Stimulated activated naive CD8-positive, alpha-beta T cell treated with anti-CD3 and anti-CD28 coated beads, Interleukin-15, Interleukin-2, amounts not matched to agents 100 U/mL and 50 U/mL, for 24 hours (primary cell): ENCODE data around the gene LDB3.

Experiments used
- ATAC-seq: fragments of 150-1000 bp; cut with Tn5 transposase; one replicate; pipeline ENCODE4 v1.10.0; 2021
- DNase-seq: peaks from one replicate; pipeline ENCODE4 v3.0.0; 2021

The LDB3 gene

DNA sequence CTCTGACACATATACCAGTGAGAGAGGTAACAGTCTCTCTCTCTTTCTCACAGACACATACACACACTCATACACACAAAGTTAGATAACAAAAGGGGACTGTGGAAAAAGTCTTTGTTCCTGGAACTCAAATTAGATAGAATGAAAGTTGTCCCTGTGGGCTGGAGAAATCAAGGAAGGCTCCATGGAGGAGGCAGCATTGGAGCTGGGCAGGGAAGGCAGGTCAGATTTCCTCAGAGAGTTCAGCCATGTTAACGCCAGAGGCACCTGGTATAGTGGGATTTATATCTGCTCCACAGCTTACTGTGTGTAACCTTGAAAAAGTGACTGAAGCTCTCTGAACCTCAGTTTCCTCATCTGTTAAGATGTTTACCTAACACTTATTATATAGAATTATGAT is 38.7 kb downstream of the LDB3 start:
- DNase-seq, result no peak
- ATAC-seq, result no peak

DNA sequence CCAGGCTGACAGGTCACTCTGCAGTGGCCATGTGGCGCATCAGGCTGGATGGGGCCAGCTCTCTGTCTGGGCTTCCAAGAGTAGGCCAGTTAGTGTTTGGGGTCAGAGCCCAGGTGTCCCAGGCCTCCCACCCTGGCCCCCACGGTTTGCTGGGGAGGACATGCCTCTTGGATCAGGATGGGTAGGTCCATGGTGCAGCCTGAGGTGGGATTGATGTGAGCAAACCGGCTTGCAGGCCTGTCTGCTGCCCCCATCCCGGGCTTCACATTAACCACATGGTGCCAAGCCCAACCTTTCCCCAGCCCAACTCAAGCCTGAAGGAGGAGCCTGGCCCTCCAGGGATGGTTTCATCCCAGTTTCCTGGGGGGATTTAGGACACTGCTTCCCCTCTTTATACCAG is 39.2 kb downstream of the LDB3 start:
- ATAC-seq (no peak), DNase-seq (no peak)

DNA sequence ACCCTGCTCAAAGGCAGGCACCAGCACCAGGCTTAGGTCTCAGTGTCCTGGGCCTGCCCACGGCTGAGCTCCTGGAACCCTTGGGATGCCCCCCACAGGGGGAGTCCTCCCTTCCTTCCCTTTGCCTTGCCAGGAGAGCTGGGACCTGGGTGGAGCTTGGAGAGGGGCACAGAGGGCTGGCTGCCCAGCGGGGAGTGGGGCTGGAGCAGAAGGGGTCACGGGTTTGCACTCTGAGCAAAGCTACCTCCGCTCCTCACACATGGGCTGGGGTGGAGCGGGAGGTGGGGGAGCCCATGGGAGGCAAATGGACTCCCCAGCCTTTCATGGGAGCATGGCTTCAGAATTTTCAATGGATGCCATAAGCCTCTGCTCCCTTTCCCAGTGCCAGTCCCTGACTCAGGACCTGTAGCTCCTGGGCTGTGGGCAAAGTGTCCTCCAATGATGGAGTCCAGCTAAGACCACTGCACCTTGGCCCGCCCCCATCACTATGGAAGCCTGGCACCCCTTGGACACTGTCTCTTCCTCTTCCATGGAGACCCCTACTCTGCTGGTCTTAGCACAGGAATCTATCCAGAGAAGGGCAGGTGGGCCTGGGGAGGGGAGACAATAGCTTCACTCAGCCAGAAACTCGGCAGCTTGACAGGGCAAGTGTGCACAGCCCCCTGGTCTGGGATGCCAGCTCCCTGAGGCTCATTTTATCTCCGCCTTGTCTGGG is 39.9 kb downstream of the LDB3 start:
- no peak for DNase-seq
- no peak for ATAC-seq

GRCh38 chr10:86708783-86709380 is 40.6 kb downstream of the LDB3 start:
- ATAC-seq, result no peak

DNA sequence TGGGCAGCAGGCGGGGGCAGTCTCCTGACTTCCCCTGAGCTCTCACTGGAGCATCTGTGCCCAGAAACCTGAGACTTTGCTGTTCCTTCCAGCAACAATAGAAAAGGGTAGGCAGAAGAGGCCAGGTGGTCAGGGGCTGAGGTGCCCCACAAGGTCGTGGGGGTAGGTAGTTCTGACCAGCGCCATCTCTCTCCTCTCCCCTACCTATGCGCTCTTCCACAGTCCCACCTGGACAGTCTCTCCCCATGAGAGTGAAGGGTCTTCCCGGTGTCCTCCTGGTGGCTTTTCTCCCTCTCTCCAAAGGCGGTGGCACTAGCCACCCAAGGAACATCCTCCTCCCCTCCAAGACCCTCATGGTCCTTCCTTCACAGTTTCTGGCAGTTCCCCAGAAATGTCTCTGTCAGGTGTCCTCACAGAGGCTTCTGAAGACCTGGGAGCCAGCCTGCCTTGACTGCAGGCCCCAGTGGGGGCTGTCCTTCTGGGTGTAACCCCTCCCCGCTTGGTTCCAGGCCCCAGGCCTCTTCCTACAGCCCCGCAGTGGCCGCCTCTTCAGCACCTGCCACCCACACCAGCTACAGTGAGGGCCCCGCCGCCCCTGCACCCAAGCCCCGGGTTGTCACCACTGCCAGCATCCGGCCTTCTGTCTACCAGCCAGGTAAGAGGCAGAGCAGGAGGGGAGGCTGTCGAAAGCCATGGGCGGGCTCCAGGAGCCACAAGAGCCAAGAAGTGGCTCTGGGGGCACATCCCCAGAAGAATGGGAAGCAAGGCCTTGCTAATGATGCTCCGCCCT is 41.3 kb downstream of the LDB3 start:
- ATAC-seq (no peak), DNase-seq (no peak)

More at GRCh38 chr10:86708783-86709380, 40.6 kb downstream of the LDB3 start:
- DNase-seq, result no peak

- DNase-seq (peak; percentile 89), ATAC-seq (peak; percentile 93)
Observed at GRCh38 chr10:86710987-86711512, 42.7 kb downstream of the LDB3 start.

- DNase-seq, result peak; percentile 63
- peak; percentile 60 for ATAC-seq
Observed at GRCh38 chr10:86711513-86712316, 43.4 kb downstream of the LDB3 start.

DNA sequence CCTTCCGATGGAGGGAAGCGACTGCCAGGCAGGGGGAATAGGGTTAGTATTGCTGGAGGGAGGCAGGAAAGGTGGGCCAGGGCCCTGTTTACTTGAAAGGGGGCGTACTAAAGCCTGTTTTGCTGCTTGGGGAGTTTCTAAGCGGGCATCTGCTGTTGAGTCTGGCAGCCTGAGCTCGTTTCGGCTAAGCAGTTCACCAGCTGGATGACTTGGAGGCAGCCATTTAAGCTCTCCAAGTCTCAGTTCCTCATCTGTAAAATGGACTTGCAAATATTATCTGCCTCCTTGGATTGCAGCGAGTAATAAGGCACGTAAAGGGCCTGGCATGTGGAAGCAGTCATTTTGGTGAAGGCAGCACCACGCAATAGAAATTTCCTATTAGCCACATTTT is 44.0 kb downstream of the LDB3 start:
- ATAC-seq (no peak), DNase-seq (no peak)

GRCh38 chr10:86715156-86715795 is 47.0 kb downstream of the LDB3 start:
- ATAC-seq, result no peak
- DNase-seq, result no peak

GRCh38 chr10:86715836-86716235 is 47.5 kb downstream of the LDB3 start:
- DNase-seq (no peak), ATAC-seq (no peak)

DNA sequence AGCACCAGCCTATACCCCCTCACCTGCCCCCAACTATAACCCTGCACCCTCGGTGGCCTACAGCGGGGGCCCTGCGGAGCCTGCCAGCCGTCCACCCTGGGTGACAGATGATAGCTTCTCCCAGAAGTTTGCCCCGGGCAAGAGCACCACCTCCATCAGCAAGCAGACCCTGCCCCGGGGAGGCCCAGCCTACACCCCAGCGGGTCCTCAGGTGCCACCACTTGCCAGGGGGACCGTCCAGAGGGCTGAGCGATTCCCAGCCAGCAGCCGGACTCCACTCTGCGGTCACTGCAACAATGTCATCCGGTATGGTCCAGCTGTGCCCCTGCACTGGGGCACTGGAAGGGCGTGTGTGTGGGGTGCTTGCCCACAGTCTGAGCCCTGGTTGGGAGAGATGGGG is 48.2 kb downstream of the LDB3 start:
- DNase-seq, result no peak
- no peak for ATAC-seq

GRCh38 chr10:86718556-86718955 is 50.2 kb downstream of the LDB3 start:
- ATAC-seq (no peak), DNase-seq (no peak)

- ATAC-seq (no peak), DNase-seq (no peak)
Observed at GRCh38 chr10:86721232-86721631, 52.9 kb downstream of the LDB3 start.

DNA sequence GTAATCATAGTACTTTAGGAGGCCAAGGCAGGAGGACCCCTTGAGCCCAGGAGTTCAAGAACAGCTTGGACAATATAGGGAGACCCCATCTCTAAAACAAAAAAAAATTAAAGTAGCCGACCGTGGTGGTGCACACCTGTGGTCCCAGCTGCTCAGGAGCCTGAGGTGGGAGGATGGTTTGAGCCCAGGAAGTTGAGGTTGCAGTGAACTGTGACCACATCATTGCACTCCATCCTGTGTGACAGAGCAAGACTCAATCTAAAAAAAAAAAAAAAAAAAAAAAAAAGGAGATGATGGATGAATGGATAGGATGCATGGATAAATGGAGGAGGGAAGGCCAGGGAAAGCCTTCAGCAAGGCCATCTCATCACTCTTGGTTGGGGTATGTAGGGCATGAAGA is 54.7 kb downstream of the LDB3 start:
- DNase-seq, result no peak
- ATAC-seq, result no peak

DNA sequence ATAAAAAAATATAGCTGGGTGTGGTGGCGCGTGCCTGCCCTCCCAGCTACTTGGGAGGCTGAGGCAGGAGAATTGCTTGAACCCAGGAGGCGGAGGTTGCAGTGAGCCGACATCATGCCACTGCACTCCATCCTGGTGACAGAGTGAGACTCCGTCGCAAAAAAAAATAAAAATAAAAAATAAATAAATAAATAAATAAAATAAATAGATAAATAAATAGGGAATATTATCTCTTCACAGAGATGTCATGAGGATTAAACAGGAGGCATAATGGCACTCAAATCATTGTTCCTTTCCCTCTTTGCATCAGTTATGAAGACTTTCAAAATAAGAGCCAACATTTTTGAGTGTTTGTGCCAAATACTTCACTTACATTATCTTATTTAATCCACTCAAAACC is 56.1 kb downstream of the LDB3 start:
- ATAC-seq (no peak), DNase-seq (no peak)

DNA sequence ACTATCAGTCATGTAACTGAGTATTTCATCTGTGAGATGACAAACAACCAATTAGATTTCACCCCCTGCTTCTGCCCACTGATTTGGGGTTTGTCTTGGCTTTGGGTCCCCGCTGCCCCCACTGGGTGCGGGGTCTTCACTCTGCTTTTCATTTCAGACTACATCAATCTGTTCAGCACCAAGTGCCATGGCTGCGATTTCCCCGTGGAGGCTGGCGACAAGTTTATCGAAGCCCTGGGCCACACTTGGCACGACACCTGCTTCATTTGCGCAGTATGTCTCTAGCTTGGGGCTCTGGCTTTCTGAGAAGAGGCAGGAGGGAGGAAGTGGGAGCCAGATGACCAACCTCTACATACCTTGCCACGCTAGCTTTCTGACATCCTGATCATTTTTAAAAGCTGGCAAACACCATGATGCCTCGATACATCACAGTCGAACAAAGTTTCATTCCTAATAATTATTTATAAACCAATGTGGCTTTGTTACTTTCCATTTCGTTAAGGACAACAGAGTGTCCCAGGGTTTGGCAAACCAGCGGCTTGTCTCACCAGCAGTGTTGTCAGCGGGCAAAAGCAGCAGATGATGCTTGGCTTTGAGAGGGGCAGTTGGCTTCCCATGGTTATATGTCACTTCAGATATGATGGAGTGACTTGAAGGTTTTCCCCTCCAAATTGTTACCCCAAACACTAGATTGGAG is 57.8 kb downstream of the LDB3 start:
- DNase-seq, result no peak

DNA sequence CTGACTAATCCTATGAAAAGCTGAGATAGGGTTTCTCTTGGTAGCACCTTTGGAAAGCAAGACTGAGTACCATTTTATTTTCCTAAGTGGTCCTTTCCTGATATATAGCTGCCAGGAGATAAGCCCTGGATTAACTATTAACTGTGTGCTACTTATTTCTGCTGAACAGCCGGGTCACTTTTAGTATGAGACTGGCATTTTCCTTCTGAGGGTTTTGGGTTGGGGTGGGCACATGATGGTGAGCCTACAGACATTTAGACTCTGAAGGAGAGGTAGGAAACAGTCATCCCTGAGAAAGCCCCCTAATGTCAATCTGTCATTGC is 58.3 kb downstream of the LDB3 start:
- no peak for ATAC-seq
- no peak for DNase-seq

More for the DNA sequence above, 57.8 kb downstream of the LDB3 start:
- no peak for ATAC-seq

- ATAC-seq (no peak), DNase-seq (no peak)
Observed at GRCh38 chr10:86727470-86727869, 59.2 kb downstream of the LDB3 start.

GRCh38 chr10:86728056-86728455 is 59.7 kb downstream of the LDB3 start:
- ATAC-seq (no peak), DNase-seq (no peak)

GRCh38 chr10:86729677-86730076 is 61.4 kb downstream of the LDB3 start:
- ATAC-seq (peak; percentile 23), DNase-seq (no peak)

GRCh38 chr10:86730227-86730626 is 61.9 kb downstream of the LDB3 start:
- DNase-seq (no peak), ATAC-seq (no peak)
